Fibroblast of the aortic adventitia (primary cell): ENCODE data around the gene THYN1. TPM values are rescaled to one million over a fixed set of nuclear protein-coding genes. Genes with fewer than 3 reads are reported as not detected.
"Not testable (repeated sequence)": the region's sequence is repeated elsewhere in the genome, so short reads cannot be mapped to it uniquely, and the experiment has no call there.

ENCODE experiments used
- DNase-seq: peaks from one replicate; pipeline ENCODE4 v3.0.0-alpha.2; 2010; ENCODE audit warnings: low read depth
- H3K4me3 ChIP-seq: 2 replicates; pipeline ENCODE4 v1.5.1; 2011; ENCODE audit warnings: low read depth, mild to moderate bottlenecking, control low read depth, low read length, moderate library complexity
- CTCF ChIP-seq: IDR thresholded peaks from 2 replicates; pipeline ENCODE4 v1.5.1; 2011; ENCODE audit warnings: mild to moderate bottlenecking, low read length, control low read depth, inconsistent platforms; ENCODE audit not compliant: insufficient read depth
- total RNA-seq: library from RNA; depleted of rRNA; stranded (reverse); fragments of >200 nt; gene quantifications from 2 replicates; pipeline ENCODE4 v1.2.3, GENCODE V29; 2012; ENCODE audit warnings: low replicate concordance

Gene THYN1
- total RNA-seq, 1 donor, result 54.5 TPM

DNA sequence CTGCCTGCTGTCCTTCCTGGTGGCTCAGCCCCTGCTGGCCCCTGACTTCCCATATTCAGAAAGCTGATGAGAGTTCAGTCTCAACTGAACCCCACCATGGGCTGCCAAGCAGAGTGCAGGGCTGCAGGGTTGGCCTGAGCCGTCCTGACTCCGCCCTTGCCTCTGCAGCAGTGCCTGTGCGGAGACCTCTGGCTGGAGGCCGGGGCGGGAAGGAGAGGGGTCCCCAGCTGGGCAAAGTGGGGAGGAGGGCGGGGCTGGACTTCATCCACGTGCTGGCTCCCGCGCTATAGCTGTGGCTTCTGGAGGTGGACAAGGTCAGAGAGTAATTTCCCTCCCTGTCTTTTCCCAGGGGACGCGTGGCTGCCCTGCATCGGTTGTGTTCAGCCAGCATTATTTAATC is 36.6 kb upstream of the THYN1 start:
- no peak for DNase-seq
- no peak for TF ChIP-seq CTCF

DNA sequence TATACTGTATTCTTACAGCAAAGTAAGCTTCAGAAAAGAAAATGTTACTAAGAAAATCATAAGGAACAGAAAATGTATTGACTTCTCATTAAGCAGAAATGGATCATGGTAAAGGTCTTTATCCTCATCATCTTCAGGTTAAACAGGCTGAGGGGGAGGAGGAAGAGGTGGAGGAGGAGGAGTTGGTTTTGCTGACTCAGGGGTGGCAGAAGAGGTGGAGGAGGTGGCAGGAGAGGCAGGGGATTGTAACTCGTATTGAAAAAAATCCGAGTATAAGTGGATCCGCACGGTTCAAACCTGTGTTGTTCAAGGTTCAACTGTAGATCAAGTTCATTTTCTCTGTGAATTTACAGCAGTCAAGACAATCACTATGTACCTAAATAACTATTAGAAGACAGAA is 36.0 kb upstream of the THYN1 start:
- no peak overlapping the region for H3K4me3 ChIP-seq
- TF ChIP-seq CTCF, result no peak
- DNase-seq, result no peak

More for the DNA sequence above, 36.6 kb upstream of the THYN1 start:
- no peak overlapping the region for H3K4me3 ChIP-seq

DNA sequence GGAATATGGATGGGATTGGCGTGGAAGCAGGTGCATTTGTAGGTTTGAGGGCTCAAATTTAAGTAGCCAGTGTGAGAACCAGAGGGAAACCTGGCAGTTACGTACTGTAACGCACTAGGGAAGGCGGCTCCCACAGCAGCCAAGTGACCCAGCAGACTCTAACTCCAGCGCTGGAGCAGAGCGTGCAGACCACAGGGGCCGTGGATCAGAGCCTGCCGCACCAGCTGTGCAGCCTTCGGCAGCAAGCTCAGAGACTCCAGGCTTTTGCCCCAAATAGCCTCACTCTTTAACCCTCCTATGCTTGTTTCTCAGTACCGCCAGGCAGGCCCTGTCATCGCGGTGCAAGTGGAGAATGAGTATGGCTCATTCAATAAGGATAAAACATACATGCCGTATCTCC is 35.3 kb upstream of the THYN1 start:
- no peak for DNase-seq
- no peak overlapping the region for H3K4me3 ChIP-seq
- no peak for TF ChIP-seq CTCF

DNA sequence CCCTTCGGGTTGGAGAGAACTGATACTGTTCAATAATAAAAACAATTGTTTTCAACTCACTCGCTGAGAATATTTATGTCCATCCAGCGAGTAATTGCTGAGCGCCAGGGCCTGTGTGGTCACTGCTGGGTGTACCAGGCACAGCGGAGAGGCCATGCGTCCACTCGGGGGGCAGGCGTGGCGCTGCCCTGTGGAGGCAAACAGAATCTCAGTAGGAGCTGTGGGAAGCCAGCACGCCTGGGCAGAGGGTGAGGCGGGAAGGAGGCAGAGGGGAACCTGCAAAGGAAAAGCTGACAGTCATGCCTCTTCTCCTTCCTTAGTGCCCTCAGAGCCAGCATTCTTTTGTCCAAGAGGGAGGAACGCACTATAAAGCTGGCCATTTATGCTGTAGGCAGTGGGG is 34.4 kb upstream of the THYN1 start:
- H3K4me3 ChIP-seq, result no peak overlapping the region
- TF ChIP-seq CTCF, result no peak
- no peak for DNase-seq

- not testable (repeated sequence) for H3K4me3 ChIP-seq
Measured at GRCh38 chr11:134284349-134284748, 31.2 kb upstream of the THYN1 start.

DNA sequence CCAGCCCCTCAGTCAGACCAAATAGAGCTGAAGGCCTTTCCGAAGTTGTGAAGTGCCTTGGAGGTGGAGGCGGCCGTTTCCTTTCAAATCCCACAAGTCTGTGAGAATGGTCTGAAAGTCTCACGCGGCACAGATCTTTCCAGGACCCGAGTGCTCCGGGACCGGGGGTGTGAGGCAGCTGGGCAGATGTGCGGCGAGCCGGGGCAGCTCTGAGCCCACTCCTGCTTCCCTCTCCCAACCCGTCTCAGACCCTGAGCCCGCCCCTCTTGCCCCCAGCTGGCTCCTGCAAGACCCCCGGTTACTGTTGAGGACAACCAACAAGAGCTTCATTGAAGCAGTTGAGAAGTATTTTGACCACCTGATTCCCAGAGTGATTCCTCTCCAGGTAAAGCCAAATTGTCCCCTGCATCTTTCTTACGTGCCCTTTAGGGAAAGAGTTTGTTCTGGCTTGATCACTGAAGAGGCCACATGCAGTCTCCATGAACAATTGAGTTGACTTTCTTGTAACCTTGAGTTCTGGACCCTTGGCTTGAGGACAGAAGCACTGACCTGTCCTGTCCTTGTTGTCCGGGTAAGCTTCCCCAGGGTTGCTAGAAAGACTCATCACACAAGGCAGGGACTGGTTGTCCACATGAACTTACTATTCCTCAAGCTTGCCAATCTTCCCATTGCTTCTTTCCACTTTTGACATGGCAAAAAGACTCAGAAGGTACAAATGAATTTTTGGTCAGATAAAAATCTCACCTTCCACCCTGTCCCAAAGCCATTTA is 30.5 kb upstream of the THYN1 start:
- H3K4me3 ChIP-seq, result no peak overlapping the region
- no peak for TF ChIP-seq CTCF
- no peak for DNase-seq

More at GRCh38 chr11:134284349-134284748, 31.2 kb upstream of the THYN1 start:
- not testable (repeated sequence) for DNase-seq

DNA sequence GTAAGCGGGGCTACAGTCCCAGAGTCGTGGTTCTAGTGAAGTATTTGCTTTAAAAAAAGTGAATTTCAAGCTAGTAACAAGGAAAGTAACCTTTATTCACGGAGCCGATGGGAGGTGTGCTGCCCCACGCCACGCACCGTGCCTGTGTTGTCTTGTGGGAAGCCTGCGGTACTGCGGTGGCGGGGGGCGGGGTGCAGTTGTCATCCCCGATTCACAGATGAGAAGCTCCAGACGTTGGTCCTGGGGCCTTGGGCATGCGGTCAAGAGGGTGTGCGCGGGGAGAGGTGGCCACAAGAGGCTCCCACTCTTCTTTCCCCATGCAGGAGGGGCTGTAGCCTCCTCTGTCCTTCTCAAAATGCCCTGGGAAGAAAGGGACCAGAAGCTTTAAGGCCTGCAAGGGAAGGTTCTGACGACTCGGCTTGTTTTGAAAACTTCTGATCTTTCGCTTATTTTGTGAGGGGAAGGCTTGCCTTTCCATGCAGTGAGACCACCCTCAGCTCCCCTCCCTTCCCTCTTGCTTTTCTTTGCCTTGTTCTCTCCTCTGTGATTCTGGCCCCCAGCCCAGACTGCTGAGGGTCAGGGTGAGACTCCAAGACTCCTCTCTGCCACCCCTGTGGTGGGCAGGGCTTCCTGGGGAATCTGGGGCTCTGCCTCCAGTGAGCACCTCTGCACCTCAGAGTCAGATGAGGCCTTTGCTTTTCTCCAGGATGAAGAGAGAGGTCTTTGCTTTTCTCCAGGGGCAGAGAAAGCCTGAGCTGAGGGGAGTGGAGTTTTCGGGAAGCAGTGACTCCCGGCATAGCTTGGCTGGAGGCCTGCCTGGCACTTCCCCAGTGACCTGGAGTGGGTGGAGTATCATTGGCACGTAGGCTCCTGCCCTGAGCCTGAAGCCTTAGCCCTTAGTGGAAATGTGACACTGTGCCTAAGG is 29.2 kb upstream of the THYN1 start:
- no peak overlapping the region for H3K4me3 ChIP-seq
- TF ChIP-seq CTCF, result no peak
- DNase-seq, result no peak

- not testable (repeated sequence) for H3K4me3 ChIP-seq, DNase-seq
Measured at GRCh38 chr11:134281635-134282034, 28.5 kb upstream of the THYN1 start.
